ENCODE data around the gene PCDHGA1. TPM values are rescaled to one million over a fixed set of nuclear protein-coding genes. Genes with fewer than 3 reads are reported as not detected.
"Not testable (repeated sequence)": the region's sequence is repeated elsewhere in the genome, so short reads cannot be mapped to it uniquely, and the experiment has no call there.

The PCDHGA1 gene
- polyA plus RNA-seq, 3 donors = not detected

GRCh38 chr5:141338538-141339306 is 8.4 kb downstream of the PCDHGA1 start, which contains the start of gene PCDHGA2:
Gene PCDHGA2 (plus strand): TSS chr5:141338760.
- no peak within 1 kb of the TSS for H2AFZ ChIP-seq (ENCODE audit: insufficient read depth, low read depth, low read length, poor library complexity, severe bottlenecking)
- peak within 1 kb of the TSS in 1 of 7 donors; percentile 63 for H3K27ac Mint-ChIP-seq
- peak within 1 kb of the TSS in 1 of 2 donors; percentile 50 for H3K4me3 Mint-ChIP-seq
- no peak for DNase-seq
- no peak within 1 kb of the TSS for H3K4me2 ChIP-seq (replicated peaks; ENCODE audit: extremely low read depth, low read length, poor library complexity, severe bottlenecking)
- intact Hi-C loops (cut with micrococcal nuclease) = no loop called here
- H3K36me3 ChIP-seq (replicated peaks in 1 of 2; ENCODE audit: control insufficient read depth in 1 of 2, insufficient read depth in 2 of 2, low read length in 2 of 2) = no peaks in the 10 kb centered on the region
- H3K27ac ChIP-seq (ENCODE audit: low read depth in 1 of 2, low read length in 2 of 2) = no peak within 1 kb of the TSS
- no peaks in the 10 kb centered on the region for H3K79me2 ChIP-seq (ENCODE audit: insufficient read depth, low read length)
- no peaks in the 10 kb centered on the region for H4K20me1 ChIP-seq (ENCODE audit: insufficient read depth, low read length)
- no peak within 1 kb of the TSS for H3K9ac ChIP-seq (ENCODE audit: insufficient read depth, low read length, poor library complexity, severe bottlenecking)
- H3K9me3 ChIP-seq (replicated peaks in 1 of 2; ENCODE audit: control insufficient read depth in 1 of 2, insufficient read depth in 1 of 2, low read length in 2 of 2) = peaks cover 30 to 57% of the 10 kb centered on the region in 2 donors
- WGBS (ENCODE audit: insufficient coverage) = 11% methylated on average over 25 of the region's 27 CpGs
- no peaks in the 10 kb centered on the region for H3K4me1 ChIP-seq (ENCODE audit: control insufficient read depth in 1 of 2, insufficient read depth in 2 of 2, low read length in 2 of 2)
- H3K4me3 ChIP-seq (replicated peaks in 1 of 3; ENCODE audit: low read depth in 2 of 3, low read length in 3 of 3) = no peak within 1 kb of the TSS
- peaks cover 2% of the 10 kb centered on the region for H3K4me1 Mint-ChIP-seq
- TF ChIP-seq CTCF (IDR thresholded peaks at IDR 0.05) = peak; percentile 16
- peaks cover 27 to 77% (median 62%) of the 10 kb centered on the region in 7 donors for H3K9me3 Mint-ChIP-seq
- H3K27me3 Mint-ChIP-seq (ENCODE audit: low read depth in 3 of 3) = peaks cover 30 to 80% (median 54%) of the 10 kb centered on the region in 3 donors
- peaks cover 16 to 69% of the 10 kb centered on the region in 2 donors for H3K27me3 ChIP-seq (ENCODE audit: control insufficient read depth in 2 of 2, insufficient read depth in 2 of 2, low read length in 2 of 2)
- H3K36me3 Mint-ChIP-seq = peaks cover 0 to 3% of the 10 kb centered on the region in 2 donors

DNA sequence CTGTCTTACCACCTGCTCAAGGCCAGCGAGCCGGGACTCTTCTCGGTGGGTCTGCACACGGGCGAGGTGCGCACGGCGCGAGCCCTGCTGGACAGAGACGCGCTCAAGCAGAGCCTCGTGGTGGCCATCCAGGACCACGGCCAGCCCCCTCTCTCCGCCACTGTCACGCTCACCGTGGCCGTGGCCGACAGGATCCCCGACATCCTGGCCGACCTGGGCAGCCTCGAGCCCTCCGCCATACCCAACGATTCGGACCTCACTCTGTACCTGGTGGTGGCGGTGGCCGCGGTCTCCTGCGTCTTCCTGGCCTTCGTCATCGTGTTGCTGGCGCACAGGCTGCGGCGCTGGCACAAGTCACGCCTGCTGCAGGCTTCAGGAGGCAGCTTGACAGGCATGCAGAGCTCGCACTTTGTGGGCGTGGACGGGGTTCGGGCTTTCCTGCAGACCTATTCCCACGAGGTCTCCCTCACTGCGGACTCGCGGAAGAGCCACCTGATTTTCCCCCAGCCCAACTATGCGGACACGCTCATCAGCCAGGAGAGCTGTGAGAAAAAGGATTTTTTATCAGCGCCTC is 10.6 kb downstream of the PCDHGA1 start:
- H3K4me3 ChIP-seq (replicated peaks in 1 of 3; ENCODE audit: low read depth in 2 of 3, low read length in 3 of 3); intact Hi-C loops (cut with micrococcal nuclease); H3K4me1 Mint-ChIP-seq; H3K9ac ChIP-seq (ENCODE audit: insufficient read depth, low read length, poor library complexity, severe bottlenecking); H4K20me1 ChIP-seq (ENCODE audit: insufficient read depth, low read length); H3K27ac ChIP-seq (ENCODE audit: low read depth in 1 of 2, low read length in 2 of 2); H3K36me3 ChIP-seq (replicated peaks in 1 of 2; ENCODE audit: control insufficient read depth in 1 of 2, insufficient read depth in 2 of 2, low read length in 2 of 2); H3K4me2 ChIP-seq (replicated peaks; ENCODE audit: extremely low read depth, low read length, poor library complexity, severe bottlenecking); H3K36me3 Mint-ChIP-seq; DNase-seq; H3K4me1 ChIP-seq (ENCODE audit: control insufficient read depth in 1 of 2, insufficient read depth in 2 of 2, low read length in 2 of 2); H2AFZ ChIP-seq (ENCODE audit: insufficient read depth, low read depth, low read length, poor library complexity, severe bottlenecking); H3K79me2 ChIP-seq (ENCODE audit: insufficient read depth, low read length); H3K27ac Mint-ChIP-seq: not testable (repeated sequence)
- Mint-ChIP-seq H3K27me3 (ENCODE audit: low read depth in 3 of 3) (peaks cover 36 to 83% (median 65%) of the 10 kb centered on the region in 3 donors), H3K9me3 (peaks cover 41 to 79% (median 70%) of the 10 kb centered on the region in 7 donors), H3K4me3 (peak overlapping the region in 1 of 2 donors; percentile 28)
- WGBS (ENCODE audit: insufficient coverage) = 58% methylated on average over 16 of the region's 45 CpGs
- Histone ChIP-seq H3K9me3 (replicated peaks in 1 of 2; ENCODE audit: control insufficient read depth in 1 of 2, insufficient read depth in 1 of 2, low read length in 2 of 2) (peaks cover 49 to 61% of the 10 kb centered on the region in 2 donors), H3K27me3 (ENCODE audit: control insufficient read depth in 2 of 2, insufficient read depth in 2 of 2, low read length in 2 of 2) (peaks cover 13 to 74% of the 10 kb centered on the region in 2 donors)

All from CD14-positive monocyte (primary cell).